Keratinocyte (primary cell): ENCODE data around the gene GPRASP1. TPM values are rescaled to one million over a fixed set of nuclear protein-coding genes. Genes with fewer than 3 reads are reported as not detected.

Source experiments
- DNase-seq: peaks from one replicate; pipeline ENCODE4 v3.0.0-alpha.2; 2011; ENCODE audit warnings: low read depth, missing footprints, low spot score
- FAIRE-seq: peaks from 2 replicates; lab custom pipeline; 2011; peaks lifted over from hg19 to GRCh38; lab: Jason Lieb, UNC
- H2AFZ ChIP-seq: 2 replicates; pipeline ENCODE4 v1.6.0; 2012; ENCODE audit warnings: low read length, control low read depth, inconsistent platforms; ENCODE audit not compliant: control insufficient read depth
- H3K27ac ChIP-seq: 2 replicates; pipeline ENCODE4 v1.5.1; 2011; ENCODE audit warnings: low read length; ENCODE audit not compliant: control insufficient read depth, insufficient read depth
- H3K27me3 ChIP-seq: 3 replicates; pipeline ENCODE4 v1.6.0; 2011; ENCODE audit warnings: low read length; ENCODE audit not compliant: control insufficient read depth, insufficient read depth; ENCODE audit errors: extremely low read depth
- H3K36me3 ChIP-seq, 2 experiments: 2 replicates in 1 of 2; 3 replicates in 1 of 2; pipeline ENCODE4 v1.5.1; 2011; ENCODE audit warnings: low read length in 2 of 2, mild to moderate bottlenecking in 1 of 2; ENCODE audit not compliant: control insufficient read depth in 2 of 2, insufficient read depth in 2 of 2; ENCODE audit errors: extremely low read depth in 1 of 2
- H3K4me1 ChIP-seq: 3 replicates; pipeline ENCODE4 v1.5.1; 2011; ENCODE audit warnings: low read length; ENCODE audit not compliant: control insufficient read depth, insufficient read depth; ENCODE audit errors: extremely low read depth
- H3K4me2 ChIP-seq: 3 replicates; pipeline ENCODE4 v1.6.0; 2011; ENCODE audit warnings: low read depth, low read length; ENCODE audit not compliant: control insufficient read depth, insufficient read depth; ENCODE audit errors: extremely low read depth
- H3K4me3 ChIP-seq, 3 experiments: fragments of 200-600 bp in 1 of 3; sonication (generic) in 1 of 3; 2 replicates in 2 of 3; 3 replicates in 1 of 3; pipeline ENCODE4 v1.5.1; 2011 to 2016; ENCODE audit warnings: low read length in 3 of 3, mild to moderate bottlenecking in 3 of 3, control low read depth in 2 of 3, inconsistent platforms in 1 of 3, low read depth in 1 of 3, mixed read lengths in 1 of 3, mixed run types in 1 of 3, moderate library complexity in 1 of 3; ENCODE audit not compliant: control insufficient read depth in 2 of 3, insufficient read depth in 2 of 3; ENCODE audit errors: extremely low read depth in 1 of 3
- H3K79me2 ChIP-seq: 2 replicates; pipeline ENCODE4 v1.6.0; 2012; ENCODE audit warnings: low read length; ENCODE audit not compliant: control insufficient read depth, insufficient read depth
- H3K9ac ChIP-seq: 3 replicates; pipeline ENCODE4 v1.6.0; 2011; ENCODE audit warnings: low read length; ENCODE audit not compliant: control insufficient read depth, insufficient read depth; ENCODE audit errors: extremely low read depth
- H3K9me1 ChIP-seq: 3 replicates; pipeline ENCODE4 v1.6.0; 2011; ENCODE audit warnings: low read length; ENCODE audit not compliant: control insufficient read depth, insufficient read depth; ENCODE audit errors: extremely low read depth
- H3K9me3 ChIP-seq: 2 replicates; pipeline ENCODE4 v1.5.1; 2012; ENCODE audit warnings: low read depth, low read length; ENCODE audit not compliant: control insufficient read depth
- H4K20me1 ChIP-seq: 3 replicates; pipeline ENCODE4 v1.6.0; 2011; ENCODE audit warnings: low read length; ENCODE audit not compliant: control insufficient read depth, insufficient read depth; ENCODE audit errors: extremely low read depth
- EZH2 ChIP-seq: IDR thresholded peaks from one replicate; pipeline ENCODE4 v1.6.1; 2012; ENCODE audit warnings: inconsistent platforms, mild to moderate bottlenecking, low read length, moderate library complexity
- dilution Hi-C: fragments of 300-500 bp; cut with MboI; formaldehyde crosslinking; loops from one replicate; pipeline ENCODE4 v1.7.0; 2020; ENCODE audit warnings: low sequenced_read_pairs; ENCODE audit not compliant: extremely low pct_ligation_motif_present
- polyA minus RNA-seq, 3 experiments: library from RNA; depleted of rRNA, polyadenylated mRNA; stranded (reverse); fragments of >200 nt; gene quantifications; 1 replicate in 1 of 3; 2 replicates in 1 of 3; 3 replicates in 1 of 3; pipeline ENCODE4 v1.2.3, GENCODE V29; 2011
- polyA plus RNA-seq, 5 experiments: library from polyadenylated mRNA; depleted of rRNA in 3 of 5; stranded (reverse) in 3 of 5; stranded (forward) in 1 of 5; unstranded in 1 of 5; fragments of >200 nt; gene quantifications; 1 replicate in 1 of 5; 2 replicates in 3 of 5; 3 replicates in 1 of 5; pipeline versions ENCODE4 v1.2.1 to v1.2.3, GENCODE V29; 2011 to 2012; ENCODE audit warnings: missing spikeins in 2 of 5, low read depth in 1 of 5, low replicate concordance in 1 of 5
- TF ChIP-seq, protein P1 (sequence below), 3 experiments: IDR thresholded peaks in 1 of 3; conservative IDR thresholded peaks in 1 of 3; optimal IDR thresholded peaks in 1 of 3; 2 replicates in 2 of 3; 3 replicates in 1 of 3; pipeline versions ENCODE3 to v1.5.1; 2011; ENCODE audit warnings: low read length in 3 of 3, mild to moderate bottlenecking in 3 of 3, moderate library complexity in 2 of 3, control low read depth in 1 of 3, inconsistent platforms in 1 of 3; ENCODE audit not compliant: insufficient read depth in 2 of 3; ENCODE audit errors: extremely low read depth in 1 of 3

The GPRASP1 gene, protein sequence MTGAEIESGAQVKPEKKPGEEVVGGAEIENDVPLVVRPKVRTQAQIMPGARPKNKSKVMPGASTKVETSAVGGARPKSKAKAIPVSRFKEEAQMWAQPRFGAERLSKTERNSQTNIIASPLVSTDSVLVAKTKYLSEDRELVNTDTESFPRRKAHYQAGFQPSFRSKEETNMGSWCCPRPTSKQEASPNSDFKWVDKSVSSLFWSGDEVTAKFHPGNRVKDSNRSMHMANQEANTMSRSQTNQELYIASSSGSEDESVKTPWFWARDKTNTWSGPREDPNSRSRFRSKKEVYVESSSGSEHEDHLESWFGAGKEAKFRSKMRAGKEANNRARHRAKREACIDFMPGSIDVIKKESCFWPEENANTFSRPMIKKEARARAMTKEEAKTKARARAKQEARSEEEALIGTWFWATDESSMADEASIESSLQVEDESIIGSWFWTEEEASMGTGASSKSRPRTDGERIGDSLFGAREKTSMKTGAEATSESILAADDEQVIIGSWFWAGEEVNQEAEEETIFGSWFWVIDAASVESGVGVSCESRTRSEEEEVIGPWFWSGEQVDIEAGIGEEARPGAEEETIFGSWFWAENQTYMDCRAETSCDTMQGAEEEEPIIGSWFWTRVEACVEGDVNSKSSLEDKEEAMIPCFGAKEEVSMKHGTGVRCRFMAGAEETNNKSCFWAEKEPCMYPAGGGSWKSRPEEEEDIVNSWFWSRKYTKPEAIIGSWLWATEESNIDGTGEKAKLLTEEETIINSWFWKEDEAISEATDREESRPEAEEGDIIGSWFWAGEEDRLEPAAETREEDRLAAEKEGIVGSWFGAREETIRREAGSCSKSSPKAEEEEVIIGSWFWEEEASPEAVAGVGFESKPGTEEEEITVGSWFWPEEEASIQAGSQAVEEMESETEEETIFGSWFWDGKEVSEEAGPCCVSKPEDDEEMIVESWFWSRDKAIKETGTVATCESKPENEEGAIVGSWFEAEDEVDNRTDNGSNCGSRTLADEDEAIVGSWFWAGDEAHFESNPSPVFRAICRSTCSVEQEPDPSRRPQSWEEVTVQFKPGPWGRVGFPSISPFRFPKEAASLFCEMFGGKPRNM (N-terminal part only)
- polyA plus RNA-seq (0.22 to 0.34 TPM (median 0.26 TPM) in 3 replicates), polyA minus RNA-seq (0.07 to 0.70 TPM (median 0.49 TPM) in 3 replicates)
- 0.21 TPM for polyA plus RNA-seq (2011; ENCODE audit: low read depth)
- polyA plus RNA-seq (2011; cell fraction: cytosol; rRNA removed) = 0.05 and 0.06 TPM in 2 replicates
- 1.5 and 1.6 TPM in 2 replicates for polyA plus RNA-seq (2011; cell fraction: nucleus; rRNA removed)
- 0.15 and 0.32 TPM in 2 replicates for polyA plus RNA-seq (2012; ENCODE audit: low replicate concordance)
- not detected for polyA minus RNA-seq (2011; cell fraction: cytosol; rRNA and poly(A)+ RNA removed)
- 0.84 and 3.4 TPM in 2 replicates for polyA minus RNA-seq (2011; cell fraction: nucleus; rRNA and poly(A)+ RNA removed)

DNA sequence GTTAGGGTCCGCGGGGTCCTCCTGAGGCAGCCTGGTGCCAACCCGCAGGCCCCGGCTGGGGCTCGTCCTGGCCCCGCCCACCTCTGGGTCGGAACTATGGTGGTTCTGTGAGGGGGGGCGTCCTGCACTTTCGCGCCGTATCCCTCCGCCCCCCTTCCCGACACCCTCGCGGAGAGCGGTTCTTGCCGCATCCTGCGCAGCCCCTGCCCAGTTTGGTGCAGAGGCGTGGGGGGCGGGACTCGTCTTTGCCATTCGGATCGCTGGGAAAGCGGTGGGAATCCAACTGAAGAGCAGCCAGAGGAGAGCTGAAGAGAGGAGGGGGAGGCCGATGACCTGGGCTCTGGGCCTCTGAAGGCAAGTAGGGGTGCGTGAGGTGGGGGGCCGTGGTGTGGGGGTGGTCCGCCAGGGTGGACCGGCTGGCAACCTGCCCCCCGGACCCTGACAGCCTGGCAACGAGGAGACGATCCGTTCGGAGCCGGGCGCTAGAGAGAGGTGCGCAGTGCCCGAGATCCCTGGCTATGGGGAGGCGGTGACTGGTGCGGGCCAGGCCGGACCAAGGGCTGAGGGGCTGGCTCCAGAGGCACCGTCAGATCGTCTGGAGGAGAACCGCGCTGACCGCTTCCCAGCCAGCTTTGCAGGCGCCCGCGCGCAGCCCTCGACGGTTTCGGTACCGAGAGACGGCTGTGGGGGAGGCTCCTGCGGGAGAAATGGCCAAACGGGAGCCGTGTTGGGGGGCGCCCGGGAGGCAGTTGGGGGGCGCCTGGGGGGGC lies at the start of gene GPRASP1:
Gene GPRASP1, plus strand, starts transcription at position 242 of the 770 bp plus-strand sequence. CDS start 2,431 bp downstream, outside the sequence.
- Histone ChIP-seq H3K4me3 (peak within 1 kb of the TSS; percentile 25 to 35 (median 27)), H3K9me1 (no peaks in the 10 kb centered on the region), H3K4me2 (peak within 1 kb of the TSS; percentile 66), H3K9ac (no peak within 1 kb of the TSS), H3K36me3 (no peaks in the 10 kb centered on the region), H3K9me3 (no peaks in the 10 kb centered on the region), H4K20me1 (no peaks in the 10 kb centered on the region), H3K27ac (no peak within 1 kb of the TSS), H3K4me1 (no peaks in the 10 kb centered on the region), H2AFZ (no peak within 1 kb of the TSS), H3K79me2 (no peaks in the 10 kb centered on the region), H3K27me3 (no peaks in the 10 kb centered on the region)
- dilution Hi-C loops = no loop called here
- TF ChIP-seq, protein P1, sequence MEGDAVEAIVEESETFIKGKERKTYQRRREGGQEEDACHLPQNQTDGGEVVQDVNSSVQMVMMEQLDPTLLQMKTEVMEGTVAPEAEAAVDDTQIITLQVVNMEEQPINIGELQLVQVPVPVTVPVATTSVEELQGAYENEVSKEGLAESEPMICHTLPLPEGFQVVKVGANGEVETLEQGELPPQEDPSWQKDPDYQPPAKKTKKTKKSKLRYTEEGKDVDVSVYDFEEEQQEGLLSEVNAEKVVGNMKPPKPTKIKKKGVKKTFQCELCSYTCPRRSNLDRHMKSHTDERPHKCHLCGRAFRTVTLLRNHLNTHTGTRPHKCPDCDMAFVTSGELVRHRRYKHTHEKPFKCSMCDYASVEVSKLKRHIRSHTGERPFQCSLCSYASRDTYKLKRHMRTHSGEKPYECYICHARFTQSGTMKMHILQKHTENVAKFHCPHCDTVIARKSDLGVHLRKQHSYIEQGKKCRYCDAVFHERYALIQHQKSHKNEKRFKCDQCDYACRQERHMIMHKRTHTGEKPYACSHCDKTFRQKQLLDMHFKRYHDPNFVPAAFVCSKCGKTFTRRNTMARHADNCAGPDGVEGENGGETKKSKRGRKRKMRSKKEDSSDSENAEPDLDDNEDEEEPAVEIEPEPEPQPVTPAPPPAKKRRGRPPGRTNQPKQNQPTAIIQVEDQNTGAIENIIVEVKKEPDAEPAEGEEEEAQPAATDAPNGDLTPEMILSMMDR (optimal IDR thresholded peaks at IDR 0.05 in 1 of 3, IDR thresholded peaks at IDR 0.05 in 1 of 3, conservative IDR thresholded peaks at IDR 0.05 in 1 of 3; ENCODE audit: extremely low read depth in 1 of 3, insufficient read depth in 2 of 3, low read length in 3 of 3) = no peak
- no peak for TF ChIP-seq EZH2
- DNase-seq (no peak), FAIRE-seq (no peak)

- Histone ChIP-seq H2AFZ (no peak overlapping the region), H3K79me2 (no peaks in the 10 kb centered on the region), H3K4me3 (no peak overlapping the region), H3K36me3 (peaks cover 0 to 11% of the 10 kb centered on the region in 2 experiments), H3K27me3 (no peaks in the 10 kb centered on the region), H3K27ac (no peak overlapping the region), H3K4me2 (no peak overlapping the region), H4K20me1 (no peaks in the 10 kb centered on the region), H3K4me1 (no peaks in the 10 kb centered on the region), H3K9me3 (no peaks in the 10 kb centered on the region), H3K9me1 (no peaks in the 10 kb centered on the region), H3K9ac (no peak overlapping the region)
- dilution Hi-C loops = no loop called here
- DNase-seq (no peak), FAIRE-seq (no peak)
- TF ChIP-seq, protein P1 (optimal IDR thresholded peaks at IDR 0.05 in 1 of 3, IDR thresholded peaks at IDR 0.05 in 1 of 3, conservative IDR thresholded peaks at IDR 0.05 in 1 of 3; ENCODE audit: extremely low read depth in 1 of 3, insufficient read depth in 2 of 3, low read length in 3 of 3) = no peak
- TF ChIP-seq EZH2 = no peak
Observed at GRCh38 chrX:102604327-102604726, 47.0 kb upstream of the GPRASP1 start.
